H4 (cell line): ENCODE measurements around the gene DCLK1. TPM values are rescaled to one million over a fixed set of nuclear protein-coding genes. Genes with fewer than 3 reads are reported as not detected.

Experiments
- DNase-seq: peaks from one replicate; pipeline ENCODE4 v3.0.0-alpha.2; 2015; ENCODE audit warnings: low spot score
- total RNA-seq: library from RNA; depleted of rRNA; stranded (reverse); fragments of >200 nt; shearing (Covaris generic); gene quantifications from 2 replicates; pipeline ENCODE4 v1.2.3, GENCODE V29; 2014

Gene DCLK1
- total RNA-seq, 1 experiment from 2014 or later, result 2.9 TPM

- DNase-seq, result no peak
Measured at GRCh38 chr13:36038785-36039555, 92.2 kb downstream of the DCLK1 start.

GRCh38 chr13:36033035-36033434 is 98.1 kb downstream of the DCLK1 start:
- DNase-seq, result no peak

DNA sequence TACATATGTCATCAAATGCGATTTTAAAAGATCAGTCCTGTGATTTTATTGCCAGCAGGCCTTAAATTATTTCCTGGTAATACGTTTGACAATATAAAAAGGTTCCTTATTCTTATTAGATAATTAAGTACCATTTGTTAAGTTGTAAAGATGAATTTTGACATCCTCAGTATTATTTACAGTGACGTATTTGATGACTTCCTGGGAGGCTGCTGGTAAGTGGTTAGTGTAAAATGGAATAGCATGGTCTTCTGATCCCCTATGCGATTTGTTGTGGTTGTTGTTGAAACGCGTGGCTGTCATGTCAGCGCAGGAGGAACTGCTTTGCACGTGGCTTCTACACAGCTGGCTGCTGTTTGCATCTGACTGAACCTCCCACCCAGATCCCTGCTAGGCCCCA is 99.7 kb downstream of the DCLK1 start:
- no peak for DNase-seq

DNA sequence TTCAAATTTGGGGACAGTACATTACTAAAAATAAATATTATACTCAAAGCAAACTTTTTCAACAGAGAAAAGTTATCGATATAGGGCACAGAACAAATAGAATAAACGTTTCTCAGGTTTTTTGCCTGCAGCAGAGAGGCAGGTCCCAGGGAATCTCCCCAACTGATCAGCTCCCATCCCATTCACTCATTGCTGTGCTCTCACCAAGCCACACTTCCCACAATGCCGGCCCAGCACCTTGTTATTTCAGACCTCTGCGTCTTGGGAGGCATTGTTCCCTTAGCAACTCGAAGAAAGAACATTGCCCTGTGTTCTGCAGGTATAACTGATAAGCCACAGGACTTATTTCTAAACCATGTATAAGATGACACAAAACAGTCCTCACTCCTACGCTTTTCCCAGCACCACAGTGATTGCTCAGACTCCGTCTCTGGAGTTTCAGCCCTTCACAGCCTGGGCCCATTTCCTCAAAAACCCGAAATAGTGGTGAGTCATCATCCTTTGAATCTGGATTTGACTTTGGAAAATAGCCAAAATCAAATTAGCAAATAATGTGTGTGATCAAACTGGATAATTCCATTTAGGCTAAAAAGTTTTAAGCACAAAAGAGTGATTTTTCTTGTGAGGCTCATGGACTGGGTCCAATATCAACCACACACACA is 100.4 kb downstream of the DCLK1 start:
- DNase-seq, result peak; percentile 51

DNA sequence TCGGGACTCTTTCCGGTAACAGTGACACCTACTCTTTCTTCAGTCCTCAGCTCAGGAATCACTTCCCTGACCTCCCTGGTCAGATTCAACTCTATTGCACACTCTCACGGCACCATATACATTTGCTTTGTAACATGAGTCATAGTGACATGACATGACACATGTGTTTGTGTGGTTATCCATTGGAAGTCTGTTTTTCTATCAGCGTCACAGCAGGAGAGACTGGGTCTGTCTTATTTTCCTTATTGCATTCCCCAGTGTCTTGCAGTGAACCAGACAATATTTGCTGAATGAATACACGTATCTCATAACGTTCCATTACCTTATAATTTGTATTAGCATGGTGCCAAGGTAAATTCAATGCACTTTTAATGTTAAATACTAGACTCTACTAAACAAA is 102.0 kb downstream of the DCLK1 start:
- DNase-seq, result peak; percentile 65

- DNase-seq, result no peak
Measured at GRCh38 chr13:36028359-36029025, 102.7 kb downstream of the DCLK1 start.

- DNase-seq, result no peak
Measured at GRCh38 chr13:36026531-36026930, 104.7 kb downstream of the DCLK1 start.

GRCh38 chr13:36014763-36015162 is 116.4 kb downstream of the DCLK1 start:
- DNase-seq, result no peak

DNA sequence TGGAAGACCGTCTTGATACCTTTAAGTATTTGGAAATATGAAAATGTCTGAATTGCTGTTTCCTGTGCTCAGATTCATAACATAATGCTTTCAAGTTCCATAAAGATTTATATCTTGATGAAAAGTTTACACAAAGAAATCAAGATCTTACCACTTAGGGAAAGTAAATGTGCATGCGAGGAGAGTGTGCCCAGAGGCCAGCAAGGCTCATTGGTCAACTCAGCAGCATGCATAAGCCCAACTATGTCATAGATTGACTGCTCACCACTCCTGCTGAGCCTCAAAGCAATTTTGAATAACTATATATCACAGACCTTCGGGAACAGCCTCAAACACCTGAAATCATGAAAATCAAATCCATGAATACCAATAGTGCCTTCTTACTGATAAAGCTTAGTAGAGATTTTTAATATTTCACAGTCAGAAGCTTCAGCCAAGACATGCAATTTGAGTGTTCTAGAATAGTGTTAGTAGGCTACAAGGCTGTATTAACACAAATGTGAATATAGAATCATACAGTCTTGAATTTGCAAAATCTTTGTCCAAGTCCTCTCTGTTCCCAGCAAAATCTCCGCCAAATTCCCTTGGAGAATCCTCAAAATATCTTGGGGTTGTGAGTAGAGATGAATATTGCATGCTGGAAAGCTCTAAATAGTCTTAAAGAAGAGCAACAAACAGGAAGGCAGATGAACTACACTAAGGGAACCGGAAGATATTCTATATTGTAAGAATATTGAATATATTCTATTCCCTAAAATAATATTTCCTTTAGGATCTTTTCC is 124.1 kb downstream of the DCLK1 start:
- no peak for DNase-seq

GRCh38 chr13:36006347-36006746 is 124.8 kb downstream of the DCLK1 start:
- DNase-seq, result peak; percentile 23

DNA sequence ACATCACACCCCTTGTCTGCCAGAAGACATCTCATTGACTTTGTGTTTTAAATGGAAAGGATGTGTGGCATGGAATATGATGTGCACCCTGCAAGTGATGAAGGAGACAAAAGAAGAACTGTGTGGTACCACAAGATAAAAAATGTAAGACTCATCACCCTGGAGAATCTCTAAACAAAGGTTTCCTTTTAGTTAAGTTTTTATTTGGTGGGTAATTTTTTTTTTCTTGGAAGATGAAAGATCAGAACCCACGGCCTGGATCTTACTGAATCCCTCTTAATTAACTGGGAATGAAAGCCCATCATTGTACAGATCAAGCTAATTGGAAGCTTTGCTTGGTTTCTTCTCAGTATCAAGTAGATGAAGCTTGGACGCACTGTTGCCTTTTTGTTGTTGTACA is 129.6 kb downstream of the DCLK1 start:
- no peak for DNase-seq

DNA sequence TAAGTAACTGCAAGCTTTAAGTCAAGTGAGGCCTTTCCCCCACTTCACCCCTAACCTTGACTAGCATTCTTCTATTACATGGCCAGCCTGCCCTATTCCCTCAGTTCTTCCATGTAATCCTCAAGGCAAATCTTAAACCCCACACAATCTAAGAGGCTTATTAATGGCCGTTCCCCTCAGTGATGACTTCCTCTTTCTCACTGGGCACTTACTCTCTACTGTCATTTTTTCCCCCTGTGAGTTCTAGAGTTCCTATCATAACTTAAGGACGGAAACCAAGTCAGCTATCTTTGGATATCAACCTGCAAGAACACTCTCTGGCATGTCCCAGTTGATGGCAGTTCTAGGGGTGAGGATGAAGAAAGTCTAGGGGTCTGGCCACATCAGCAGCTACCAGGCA is 131.2 kb downstream of the DCLK1 start:
- DNase-seq, result no peak

DNA sequence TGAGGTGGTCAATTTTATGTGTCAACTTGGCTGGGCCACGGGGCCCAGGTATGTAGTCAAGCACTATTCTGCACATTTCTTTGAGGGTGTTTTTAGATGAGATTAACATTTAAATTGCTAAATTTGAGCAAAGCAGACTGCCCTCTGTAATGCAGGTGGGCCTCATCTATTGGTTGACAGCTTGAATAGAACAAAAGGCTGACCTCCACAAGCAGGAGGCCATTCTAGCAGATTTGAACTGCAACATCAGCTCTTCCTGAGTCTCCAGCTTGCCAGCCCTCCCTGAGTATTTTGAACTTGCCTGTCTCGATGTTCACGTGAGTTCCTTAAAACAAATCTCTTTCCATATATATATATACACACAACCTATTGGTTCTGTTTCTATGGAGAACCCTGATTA is 134.8 kb downstream of the DCLK1 start:
- DNase-seq, result no peak

- DNase-seq, result no peak
Measured at GRCh38 chr13:35995136-35995535, 136.0 kb downstream of the DCLK1 start.

DNA sequence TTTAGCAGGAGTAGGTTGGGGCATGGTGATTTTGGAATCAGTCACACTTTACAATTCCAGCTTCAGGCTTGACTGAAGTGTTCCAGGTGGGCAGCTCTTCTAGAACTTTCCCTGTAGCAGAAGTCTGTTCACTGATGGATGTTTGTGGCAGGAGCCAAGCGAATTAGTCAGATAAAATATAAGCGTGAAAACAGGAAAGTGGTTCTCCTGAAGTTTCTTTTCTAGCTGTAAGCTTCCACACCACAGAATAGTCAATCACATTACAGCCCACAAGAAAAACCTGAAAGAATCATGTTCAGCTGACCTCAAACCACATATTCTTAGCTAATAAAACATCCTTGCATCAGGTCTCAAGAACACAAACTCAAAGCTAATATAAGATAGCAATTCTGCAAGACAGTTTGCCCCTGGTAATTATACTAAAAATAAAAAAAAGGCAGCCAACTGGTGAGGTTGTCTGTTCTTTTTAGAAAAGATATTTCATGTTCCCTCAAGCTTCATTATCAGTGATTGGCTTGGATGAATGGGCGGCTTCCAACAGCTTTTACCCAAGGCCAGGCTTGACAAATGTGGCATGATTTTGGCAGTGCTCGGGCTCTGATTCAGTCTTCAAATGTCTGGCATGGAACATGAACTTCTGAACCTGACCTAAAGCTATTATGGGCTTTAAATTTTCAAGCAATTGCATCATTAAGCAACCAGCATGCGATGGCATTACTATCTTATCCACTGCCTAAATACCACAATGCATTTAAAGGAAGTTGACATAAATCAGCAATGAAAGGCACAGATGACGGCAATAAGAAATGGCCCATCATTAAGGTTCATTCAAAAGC is 136.8 kb downstream of the DCLK1 start:
- peak; percentile 89 for DNase-seq

- no peak for DNase-seq
Measured at GRCh38 chr13:35993686-35994085, 137.5 kb downstream of the DCLK1 start.

- no peak for DNase-seq
Measured at GRCh38 chr13:35992964-35993363, 138.2 kb downstream of the DCLK1 start.

- no peak for DNase-seq
Measured at GRCh38 chr13:35990196-35990595, 141.0 kb downstream of the DCLK1 start.

DNA sequence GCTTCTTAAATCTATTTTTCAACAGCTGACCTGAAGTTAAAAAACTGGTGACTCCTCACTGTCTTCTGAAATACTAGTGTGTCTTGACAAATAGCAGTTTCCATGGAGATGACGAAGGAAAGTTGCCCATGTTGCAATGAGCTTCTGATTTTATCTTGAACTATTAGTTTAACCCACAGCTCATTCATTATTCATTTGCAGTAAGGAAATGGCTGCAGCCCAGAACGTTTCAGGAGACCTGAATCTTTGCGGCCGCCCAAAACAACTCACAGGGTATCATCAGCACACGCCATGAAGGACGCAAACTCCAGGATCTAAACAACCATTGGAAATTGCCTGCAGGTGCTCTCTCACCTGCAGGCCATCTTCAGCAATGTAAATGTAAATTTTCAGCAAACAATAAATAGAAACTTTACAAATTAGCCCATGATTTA is 142.5 kb downstream of the DCLK1 start:
- no peak for DNase-seq

DNA sequence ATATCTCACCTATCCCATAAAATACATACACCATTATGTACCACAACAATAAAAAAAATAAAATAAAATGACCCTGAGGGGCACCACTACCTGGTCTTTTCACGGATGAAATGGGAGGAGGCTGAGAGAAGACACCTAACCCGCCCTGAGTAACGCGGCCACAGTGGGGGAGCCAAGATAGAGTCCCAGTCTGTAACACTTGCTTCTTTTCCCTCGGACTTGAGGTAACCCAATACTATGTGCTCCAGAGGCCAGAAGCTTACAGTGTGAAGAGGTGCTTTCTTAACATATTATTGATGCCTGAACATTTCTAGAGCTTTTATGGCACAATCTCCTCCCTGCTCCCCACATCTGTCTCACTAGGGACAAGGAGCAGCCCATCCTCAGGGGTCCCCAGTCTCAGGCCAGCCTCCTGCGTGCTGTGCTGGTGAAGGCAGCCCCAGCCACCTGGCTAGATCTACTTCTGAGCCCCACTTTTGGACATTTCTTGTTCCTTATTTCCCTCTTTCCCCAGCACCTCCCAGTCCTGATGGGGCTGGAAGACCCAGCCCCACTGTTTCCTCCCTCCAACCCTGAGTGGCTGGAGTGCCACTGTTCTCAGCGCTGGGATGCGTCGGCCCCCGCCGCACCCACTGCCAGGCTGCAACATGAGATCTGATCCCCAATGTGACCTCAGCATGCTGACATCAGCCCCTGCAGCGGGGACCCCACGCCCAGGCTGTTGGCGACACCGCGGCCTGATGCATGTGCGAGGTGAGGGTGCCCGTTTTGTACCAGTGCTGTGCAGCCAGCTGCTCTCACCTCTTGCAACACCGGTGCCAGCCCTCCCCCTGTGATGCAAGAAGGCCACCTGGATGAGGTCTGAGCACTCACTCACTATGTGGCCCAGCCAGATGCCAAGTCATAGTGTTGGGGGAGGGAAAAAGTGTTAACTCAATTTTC is 143.3 kb downstream of the DCLK1 start:
- DNase-seq, result peak; percentile 29
